ENCODE data around the gene TRMT44. TPM values are rescaled to one million over a fixed set of nuclear protein-coding genes. Genes with fewer than 3 reads are reported as not detected.

Gene TRMT44
- polyA plus RNA-seq, 1 experiment: 7.0 TPM

DNA sequence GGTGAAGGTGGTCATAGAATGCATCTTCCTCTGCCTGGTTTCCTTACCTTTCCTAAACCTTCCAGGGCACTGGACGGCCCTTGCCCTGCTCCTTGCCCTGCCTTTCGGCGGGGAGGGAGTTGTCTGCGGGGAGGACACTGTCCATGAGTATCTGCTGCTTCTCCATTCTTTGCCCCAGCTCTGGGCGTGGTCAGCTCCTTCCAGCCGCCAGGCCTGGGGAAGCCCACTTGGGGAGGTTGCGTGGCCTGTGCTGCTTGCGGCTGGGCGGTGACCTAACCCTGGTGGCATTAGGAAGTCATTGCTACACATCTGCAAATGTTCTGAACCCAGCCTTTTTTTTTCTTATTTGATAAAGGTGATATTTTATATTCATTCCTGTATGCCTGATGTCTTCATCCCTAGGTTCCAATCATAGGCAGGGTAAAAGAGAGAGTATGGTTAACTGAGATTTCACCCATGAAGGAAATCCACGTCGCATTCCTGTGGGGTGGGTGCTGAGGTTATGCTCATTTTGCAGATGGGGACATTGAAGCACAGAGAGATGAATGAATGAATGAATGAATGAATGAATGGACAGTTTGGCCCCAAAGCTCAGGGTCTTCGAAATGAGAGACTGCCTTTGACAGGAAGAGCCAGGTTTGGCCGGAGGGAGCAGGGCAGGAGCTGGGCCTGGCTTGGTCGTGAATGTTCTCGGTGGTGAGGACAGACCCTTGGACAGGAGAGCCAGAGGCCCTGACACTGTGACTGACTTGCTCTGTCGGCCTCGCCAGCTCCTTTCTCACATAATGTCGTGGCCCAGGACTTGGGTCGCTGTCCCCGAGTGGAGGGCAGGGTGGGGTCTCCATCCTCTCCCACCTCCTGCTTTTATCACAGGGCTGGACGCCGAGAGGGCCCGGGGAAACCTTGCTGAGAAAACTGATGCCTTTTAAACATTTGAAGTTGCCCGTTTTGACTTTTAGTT is 81.9 kb downstream of the TRMT44 start:
- ChIA-PET POLR2A (no interaction called here), CTCF (no interaction called here)
- peaks cover 8% of the 10 kb centered on the region for H3K27me3 ChIP-seq (ENCODE audit: control insufficient read depth, insufficient read depth, low read length)

DNA sequence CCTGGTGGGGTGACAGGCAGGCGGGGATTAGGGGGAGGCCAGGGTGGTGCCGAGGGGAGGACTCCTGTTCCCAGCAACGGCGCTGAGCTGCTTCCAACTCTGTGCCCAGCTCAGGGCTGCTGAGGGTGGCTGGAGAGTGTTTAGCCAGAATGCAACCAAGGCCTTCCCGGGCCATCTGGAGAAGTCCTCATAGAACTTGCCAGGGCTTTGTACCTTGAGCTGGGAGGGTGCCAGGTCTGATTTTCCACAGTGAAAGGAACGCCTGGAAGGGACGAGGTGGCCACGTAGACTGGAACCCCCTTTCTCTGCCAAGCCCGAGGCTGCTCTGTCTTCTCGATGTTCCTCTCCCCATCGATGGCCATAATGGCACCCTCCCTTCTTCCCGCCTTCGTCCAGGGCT is 82.6 kb downstream of the TRMT44 start:
- H3K27me3 ChIP-seq (ENCODE audit: control insufficient read depth, insufficient read depth, low read length): peaks cover 10% of the 10 kb centered on the region
- no peak overlapping the region for H3K27ac ChIP-seq (ENCODE audit: low read depth, low read length)
- no peak overlapping the region for H3K4me3 ChIP-seq (ENCODE audit: low read depth, low read length)
- ChIA-PET POLR2A (no interaction called here), CTCF (interaction anchor here (0.5 kb wide), 1 partner anchor 85 kb away, joined by 4 read pairs; no protein-coding TSS in a partner anchor)
- peaks cover 15% of the 10 kb centered on the region for H3K9me3 ChIP-seq (ENCODE audit: control insufficient read depth, insufficient read depth, low read length)
- no peak for TF ChIP-seq CTCF (IDR thresholded peaks at IDR 0.05; ENCODE audit: low read depth, low read length)
- no peak for DNase-seq (ENCODE audit: low read depth, low spot score)

More for the DNA sequence above, 81.9 kb downstream of the TRMT44 start:
- TF ChIP-seq CTCF (IDR thresholded peaks at IDR 0.05; ENCODE audit: low read depth, low read length): no peak
- Histone ChIP-seq H3K27ac (ENCODE audit: low read depth, low read length) (no peak overlapping the region), H3K4me3 (ENCODE audit: low read depth, low read length) (no peak overlapping the region), H3K9me3 (ENCODE audit: control insufficient read depth, insufficient read depth, low read length) (peaks cover 15% of the 10 kb centered on the region)
- no peak for DNase-seq (ENCODE audit: low read depth, low spot score)

DNA sequence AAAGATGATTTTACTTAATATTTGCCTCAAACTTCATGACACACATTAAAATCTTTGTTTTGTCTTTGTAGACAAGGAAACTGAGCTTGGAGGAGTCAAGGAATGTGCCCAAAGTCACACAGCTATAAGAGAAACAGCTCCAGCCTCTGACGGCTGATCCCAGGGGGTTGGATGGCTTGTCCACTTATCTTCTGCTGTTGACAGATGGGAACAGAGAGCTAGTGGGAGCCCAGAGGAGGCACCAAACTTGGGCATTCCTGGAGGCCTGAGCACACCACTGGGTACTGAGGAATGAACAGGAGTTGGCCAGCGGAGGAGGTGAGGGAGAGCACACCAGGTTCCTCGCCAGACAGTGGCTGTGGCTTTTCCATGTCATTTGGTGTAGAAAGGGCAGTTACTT is 83.2 kb downstream of the TRMT44 start:
- CTCF ChIA-PET: interaction anchor here (0.5 kb wide), 1 partner anchor 84 kb away, joined by 4 read pairs; no protein-coding TSS in a partner anchor
- Histone ChIP-seq H3K4me3 (ENCODE audit: low read depth, low read length) (no peak overlapping the region), H3K9me3 (ENCODE audit: control insufficient read depth, insufficient read depth, low read length) (peaks cover 15% of the 10 kb centered on the region), H3K27ac (ENCODE audit: low read depth, low read length) (no peak overlapping the region), H3K27me3 (ENCODE audit: control insufficient read depth, insufficient read depth, low read length) (peaks cover 10% of the 10 kb centered on the region)
- no peak for TF ChIP-seq CTCF (IDR thresholded peaks at IDR 0.05; ENCODE audit: low read depth, low read length)
- POLR2A ChIA-PET: no interaction called here
- DNase-seq (ENCODE audit: low read depth, low spot score): no peak

GRCh38 chr4:8524595-8525382 is 84.2 kb downstream of the TRMT44 start:
- Histone ChIP-seq H3K27ac (ENCODE audit: low read depth, low read length) (peak overlapping the region; percentile 47), H3K27me3 (ENCODE audit: control insufficient read depth, insufficient read depth, low read length) (peaks cover 10% of the 10 kb centered on the region), H3K9me3 (ENCODE audit: control insufficient read depth, insufficient read depth, low read length) (peaks cover 14% of the 10 kb centered on the region), H3K4me3 (ENCODE audit: low read depth, low read length) (no peak overlapping the region)
- no peak for TF ChIP-seq CTCF (IDR thresholded peaks at IDR 0.05; ENCODE audit: low read depth, low read length)
- CTCF ChIA-PET: interaction anchor here (0.6 kb wide), 1 partner anchor 53 kb away, joined by 3 read pairs; no protein-coding TSS in a partner anchor
- DNase-seq (ENCODE audit: low read depth, low spot score): no peak
- POLR2A ChIA-PET: interaction anchor here (1.9 kb wide), 1 partner anchor 52 kb away, joined by 8 read pairs; no protein-coding TSS in a partner anchor

Measured in AG04450 (cell line).